GM19463 (cell line): ENCODE measurements around the gene PRKD3.
"Not testable (repeated sequence)": the region's sequence is repeated elsewhere in the genome, so short reads cannot be mapped to it uniquely, and the experiment has no call there.

Experiments used
- ATAC-seq: cut with Tn5 transposase; IDR thresholded peaks from one replicate; pipeline ENCODE4 v1.9.1; 2021; ENCODE audit warnings: mild to moderate bottlenecking, moderate library complexity; ENCODE audit not compliant: unreplicated experiment

Gene PRKD3

DNA sequence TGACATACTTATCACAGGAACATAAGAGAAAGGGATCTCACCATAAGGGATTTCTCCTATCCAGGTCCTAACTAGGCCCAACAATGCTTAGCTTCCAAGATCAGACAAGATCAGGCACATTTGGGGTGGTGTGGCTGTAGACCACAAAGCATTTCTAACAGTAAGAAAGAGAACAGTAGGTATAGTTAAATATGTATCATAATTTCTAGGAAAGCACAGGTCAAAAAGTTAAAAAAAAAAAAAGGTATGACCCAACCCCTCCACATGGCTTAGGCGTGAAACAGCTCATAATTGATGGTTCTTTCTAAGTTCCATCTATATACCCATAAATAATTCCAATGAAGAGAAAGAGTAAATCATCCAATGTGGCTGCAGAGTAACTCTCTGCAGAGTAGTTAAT, 6.9 kb downstream of the PRKD3 start:
- ATAC-seq: no peak

DNA sequence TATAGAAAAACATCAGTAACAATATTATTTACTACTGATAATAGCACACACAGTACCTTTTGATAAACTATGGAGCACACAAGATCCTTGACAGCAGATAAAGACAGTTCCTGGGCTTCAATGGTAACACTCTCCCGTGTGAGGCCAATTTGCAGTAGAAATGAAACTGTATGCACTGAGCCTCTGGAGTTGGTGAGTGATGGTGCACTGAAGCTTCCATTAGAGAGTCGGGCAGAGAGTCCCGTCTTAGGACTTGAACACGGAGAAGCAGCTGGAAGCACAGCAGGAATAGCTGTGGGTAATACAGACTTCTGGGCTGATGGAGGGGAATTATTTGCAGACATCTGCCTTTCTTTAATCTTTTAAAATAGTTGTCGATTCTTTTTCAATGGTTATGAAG, 8.5 kb downstream of the PRKD3 start:
- ATAC-seq: no peak

DNA sequence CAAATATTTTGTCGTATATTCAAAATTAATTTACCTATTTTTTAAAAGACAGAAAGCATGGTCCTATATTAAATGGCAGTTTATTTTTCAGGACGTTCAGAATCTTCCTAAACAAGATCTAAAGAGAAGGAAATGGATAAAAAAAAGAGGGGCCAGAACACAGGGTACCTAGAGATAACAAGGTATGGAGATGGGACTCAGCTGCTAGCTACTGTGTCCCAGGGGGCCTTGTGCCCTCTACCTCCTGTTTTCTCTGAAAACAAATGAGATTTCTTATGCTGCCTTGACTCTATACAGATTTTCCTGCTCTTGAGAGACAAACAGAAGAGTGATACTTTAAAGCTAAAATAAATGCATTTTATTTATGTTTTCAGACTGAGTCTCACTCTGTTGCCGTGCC, 9.3 kb downstream of the PRKD3 start:
- no peak for ATAC-seq

DNA sequence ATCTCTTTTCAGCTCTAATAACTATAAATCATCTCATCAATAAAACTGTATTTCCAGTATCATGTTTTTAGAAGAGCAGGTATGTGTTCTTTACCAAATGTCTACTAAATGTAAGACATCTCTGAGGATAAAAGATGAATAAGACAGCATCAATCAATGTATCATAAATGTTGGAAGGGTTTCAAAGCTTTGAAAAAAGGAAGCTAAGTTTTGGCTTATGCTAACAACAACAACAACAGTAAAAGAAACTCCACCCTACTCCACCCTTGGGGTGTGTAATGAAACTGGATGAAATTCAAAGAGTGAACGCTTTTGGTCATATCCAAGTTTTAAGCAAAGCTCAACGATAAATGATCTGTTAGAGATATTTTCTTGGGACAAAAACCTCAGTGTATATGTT, 17.1 kb downstream of the PRKD3 start:
- ATAC-seq: no peak

DNA sequence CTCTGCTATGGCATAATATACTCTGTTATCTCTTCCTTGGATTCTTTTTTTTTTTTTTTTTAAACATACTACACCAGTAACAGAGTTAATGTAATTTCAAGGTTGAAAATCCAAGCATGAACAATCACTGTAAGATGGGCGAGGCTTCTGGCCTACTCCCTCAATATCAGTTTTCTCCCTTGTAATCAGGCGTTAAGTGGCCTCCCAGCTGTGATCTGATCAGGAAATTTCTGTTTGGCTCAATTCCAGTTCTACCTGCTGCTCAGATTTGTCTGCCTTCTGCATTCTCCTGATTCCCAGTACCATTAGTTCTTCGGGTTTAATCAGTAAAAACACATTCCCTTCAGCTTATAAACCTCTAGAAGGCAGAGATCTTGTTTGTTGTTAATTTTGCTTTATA, 18.6 kb downstream of the PRKD3 start:
- ATAC-seq: no peak

DNA sequence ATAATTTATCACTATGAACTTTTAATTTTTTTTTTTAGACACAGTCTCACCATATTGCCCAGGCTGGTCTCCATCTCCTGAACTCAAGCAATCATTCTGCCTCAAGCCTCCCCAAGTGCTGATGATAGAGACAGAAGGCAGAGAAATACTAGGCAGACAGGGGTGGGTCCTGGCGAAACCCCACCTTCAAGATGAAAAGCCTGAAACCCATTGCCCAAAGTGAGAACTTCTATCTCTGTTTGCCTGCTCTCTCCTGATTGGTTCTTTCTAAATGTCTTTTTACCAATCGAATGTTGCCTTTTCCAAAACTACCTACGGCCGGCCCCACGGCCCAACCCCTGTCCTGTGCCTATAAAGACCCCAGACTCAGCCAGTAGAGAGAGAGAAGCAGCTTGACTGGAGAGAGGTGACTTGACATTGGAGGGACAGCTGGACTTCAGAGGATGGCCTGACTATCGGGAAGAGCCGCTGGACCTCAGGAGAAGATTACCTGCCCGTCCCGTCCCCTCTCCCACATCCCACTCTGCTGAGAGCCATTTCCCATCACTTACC, 21.9 kb downstream of the PRKD3 start:
- no peak for ATAC-seq

DNA sequence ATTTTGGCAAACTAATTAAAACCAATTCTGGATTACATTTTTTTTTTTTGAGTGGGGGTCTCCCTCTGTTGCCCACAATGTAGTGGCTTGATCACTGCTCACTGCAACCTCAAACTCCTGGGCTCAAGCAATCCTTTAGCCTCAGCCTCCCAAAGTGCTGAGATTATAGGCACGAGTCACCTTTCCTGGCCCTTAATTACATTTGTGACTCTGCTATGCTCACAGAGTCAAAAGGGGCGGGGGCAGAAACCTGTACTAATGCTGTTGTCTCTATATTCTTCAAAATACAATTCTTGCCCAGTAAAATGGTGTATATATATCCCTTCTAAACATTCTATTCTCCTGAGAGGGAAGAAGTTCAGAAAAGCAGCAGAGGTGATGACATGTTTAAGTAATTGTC, 23.2 kb downstream of the PRKD3 start:
- no peak for ATAC-seq

DNA sequence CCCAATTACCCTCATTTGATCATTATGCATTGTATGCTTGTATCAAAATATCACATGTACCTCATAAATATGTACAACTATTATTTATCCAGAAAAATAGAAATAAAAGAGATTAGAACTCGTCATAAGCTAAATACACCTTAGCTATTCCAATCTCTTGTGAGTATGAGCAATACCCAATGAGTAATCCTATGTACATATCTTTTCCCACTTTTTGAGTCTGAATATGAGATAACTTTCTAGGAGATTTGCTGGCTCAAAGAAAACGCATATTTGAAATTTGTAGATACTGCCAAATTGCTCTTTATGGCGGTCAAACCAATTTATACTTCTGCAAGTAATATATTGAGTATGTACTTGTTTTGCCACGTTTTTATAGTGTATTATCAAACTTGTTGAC, 24.1 kb downstream of the PRKD3 start:
- no peak for ATAC-seq

DNA sequence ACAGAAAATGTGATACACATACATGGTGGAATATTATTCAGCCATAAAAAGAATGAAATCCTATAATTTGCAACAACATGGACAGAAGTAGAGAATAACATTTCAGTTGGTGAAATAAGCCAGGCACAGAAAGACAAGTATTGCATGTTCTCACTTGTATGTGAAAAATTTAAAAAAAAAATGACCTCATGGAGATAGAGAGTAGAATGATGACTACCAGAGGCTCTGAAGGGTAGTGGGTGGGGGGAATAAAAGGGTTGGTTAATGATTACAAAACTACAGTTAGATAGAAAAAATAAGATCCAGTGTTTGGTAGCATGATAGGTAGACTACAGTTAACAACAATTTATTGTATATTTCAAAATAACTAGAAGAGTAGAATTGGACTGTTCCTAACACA, 24.5 kb downstream of the PRKD3 start:
- no peak for ATAC-seq

DNA sequence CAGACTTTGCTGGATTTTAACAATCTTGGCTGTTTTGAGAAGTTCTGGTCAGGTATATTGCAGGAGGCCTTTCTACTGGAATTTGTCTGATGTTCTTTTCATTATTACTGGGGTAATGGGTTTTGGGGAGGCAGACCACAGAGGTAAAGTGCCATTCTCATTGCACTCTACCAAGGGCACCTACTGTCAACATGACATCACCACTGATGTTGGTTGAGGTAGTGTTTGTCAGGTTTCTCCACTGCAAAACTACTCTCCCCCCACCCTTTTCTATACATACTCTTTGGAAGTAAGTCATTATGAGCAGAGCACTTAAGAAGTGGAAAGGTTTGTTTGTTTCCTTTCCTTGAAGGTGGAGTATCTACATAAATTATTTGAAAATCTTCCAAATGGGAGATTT, 27.0 kb downstream of the PRKD3 start:
- ATAC-seq: no peak

DNA sequence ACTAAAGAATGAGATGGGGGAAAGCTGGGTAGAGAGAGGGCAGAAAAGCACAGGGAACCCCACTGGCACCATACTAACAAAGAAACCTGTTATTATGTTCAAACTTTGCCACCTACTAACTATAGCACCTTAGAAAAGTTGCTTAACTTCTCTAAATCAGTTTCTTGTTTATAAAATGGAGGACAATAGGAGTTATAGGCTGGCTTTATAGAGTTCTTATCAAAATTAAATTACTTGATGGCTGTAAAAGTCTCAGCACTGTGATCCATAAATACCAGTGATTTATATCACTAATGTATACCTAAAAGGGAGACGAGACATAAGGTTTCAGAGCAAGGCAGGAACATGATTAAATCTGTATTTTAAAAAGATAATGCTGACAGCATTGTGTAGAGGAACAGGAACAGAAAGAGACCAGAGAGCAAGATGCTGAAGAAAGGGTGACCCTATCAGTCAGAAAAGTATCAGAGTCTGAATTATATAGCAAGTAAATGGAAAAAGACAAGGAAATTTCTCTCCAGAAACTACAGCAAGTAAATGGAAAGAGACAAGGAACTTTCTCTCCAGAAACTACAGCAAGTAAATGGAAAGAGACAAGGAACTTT, 29.1 kb downstream of the PRKD3 start:
- no peak for ATAC-seq

DNA sequence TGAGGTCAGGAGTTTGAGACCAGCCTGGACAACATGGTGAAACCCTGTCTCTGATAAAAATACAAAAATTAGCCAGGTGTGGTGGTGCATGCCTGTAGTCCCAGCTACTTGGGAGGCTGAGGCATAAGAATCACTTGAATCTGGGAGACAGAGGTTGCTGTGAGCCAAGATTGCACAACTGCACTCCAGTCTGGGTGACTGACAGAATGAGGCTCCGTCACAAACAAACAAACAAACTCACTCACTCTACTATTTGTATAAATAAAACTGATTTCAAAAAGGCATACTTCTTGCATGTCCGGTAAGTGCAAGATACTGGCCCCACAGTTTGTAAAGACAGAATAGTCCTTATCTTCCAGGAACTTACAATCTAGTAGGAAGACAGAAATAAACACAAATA, 29.8 kb downstream of the PRKD3 start:
- ATAC-seq: not testable (repeated sequence)

DNA sequence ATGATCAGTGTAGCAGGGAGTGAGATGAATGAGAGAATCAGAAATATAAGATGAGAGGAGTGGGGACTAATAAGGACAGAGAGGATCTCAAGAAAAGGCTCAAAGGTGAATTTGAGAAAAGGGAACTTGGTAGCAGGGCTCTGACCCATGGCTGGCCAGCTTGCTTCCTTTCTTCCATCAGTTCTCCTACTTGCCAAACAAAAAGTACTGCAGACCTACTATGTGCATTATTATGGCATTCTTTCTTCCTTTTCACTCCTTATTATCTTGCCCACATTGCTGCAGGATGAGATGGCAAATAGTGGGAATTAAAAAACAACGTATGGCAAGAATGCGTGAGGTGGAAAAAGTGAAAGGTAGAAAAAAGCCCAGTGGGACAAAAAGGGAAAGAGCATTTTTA, 33.0 kb downstream of the PRKD3 start:
- no peak for ATAC-seq

DNA sequence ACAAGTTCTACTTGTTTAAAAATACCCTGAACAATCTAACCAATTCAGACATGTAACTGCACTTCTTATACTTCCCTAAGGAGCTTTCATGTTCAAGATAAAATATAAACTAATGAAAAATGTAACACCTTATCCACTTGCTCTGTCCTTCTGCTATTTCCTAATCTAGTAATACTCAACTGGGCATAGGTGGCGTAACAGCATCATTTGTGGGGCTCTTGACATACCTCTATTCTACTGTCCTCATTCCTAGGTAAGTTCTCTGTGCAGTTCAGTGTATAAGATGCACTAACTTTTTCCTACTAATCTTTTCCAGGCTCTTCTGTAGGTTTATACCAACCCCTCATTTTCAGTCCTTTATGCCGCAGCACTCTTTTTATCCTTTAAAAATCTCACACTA, 36.7 kb downstream of the PRKD3 start:
- no peak for ATAC-seq

DNA sequence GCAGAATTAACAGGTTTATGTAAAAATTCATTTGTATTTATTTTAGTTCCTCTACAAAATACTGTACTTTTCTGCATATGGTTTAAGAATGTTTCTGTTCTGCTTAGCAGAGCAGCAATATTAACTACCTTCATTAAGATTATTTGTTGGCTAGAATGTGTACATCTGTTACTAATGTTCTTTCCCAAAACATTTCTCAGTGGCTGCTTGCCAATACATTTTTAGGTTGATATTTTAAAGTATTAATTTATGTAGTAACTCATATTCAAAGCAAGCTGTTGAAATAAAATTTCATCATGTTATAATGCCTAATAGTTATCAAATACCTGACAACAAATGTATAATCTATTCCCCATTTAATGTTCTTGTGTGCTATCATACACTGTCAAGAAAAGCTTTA, 40.3 kb downstream of the PRKD3 start:
- no peak for ATAC-seq

DNA sequence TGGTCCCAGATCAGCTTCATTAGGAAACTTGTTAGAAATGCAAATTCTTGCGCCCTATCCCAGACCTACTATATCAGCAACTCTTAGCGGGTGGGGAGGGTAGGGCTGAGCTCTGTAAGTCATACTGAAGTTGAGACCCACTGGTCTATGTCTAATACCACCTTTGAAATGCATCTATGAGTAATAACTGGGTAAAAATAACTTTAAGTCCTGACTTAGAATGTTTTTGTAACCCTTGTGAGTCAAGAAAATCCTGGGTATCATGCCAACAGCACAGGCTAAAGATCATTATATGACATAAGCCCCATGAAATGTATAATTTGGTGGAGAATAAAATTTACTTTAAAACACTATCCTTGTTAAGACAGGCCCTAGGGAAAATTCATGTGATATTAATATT, 41.4 kb downstream of the PRKD3 start:
- no peak for ATAC-seq

DNA sequence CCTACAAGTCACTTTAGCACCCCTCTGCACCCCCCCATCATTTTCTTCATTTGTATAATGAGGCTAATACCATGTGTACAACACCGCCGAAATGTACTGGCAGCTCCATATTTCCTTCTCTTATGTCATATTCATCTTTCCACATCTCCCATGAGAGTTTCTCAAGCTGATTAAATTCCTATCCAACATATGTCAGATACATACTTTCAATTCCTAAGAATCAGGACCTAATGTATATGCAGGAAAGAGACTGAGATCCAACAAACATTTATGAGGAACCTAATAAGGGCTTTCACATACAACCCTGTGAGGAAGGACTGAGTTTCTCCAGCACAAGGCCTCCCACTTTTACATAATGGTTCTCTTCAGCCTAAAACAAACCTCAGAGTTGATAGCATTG, 41.9 kb downstream of the PRKD3 start:
- no peak for ATAC-seq

DNA sequence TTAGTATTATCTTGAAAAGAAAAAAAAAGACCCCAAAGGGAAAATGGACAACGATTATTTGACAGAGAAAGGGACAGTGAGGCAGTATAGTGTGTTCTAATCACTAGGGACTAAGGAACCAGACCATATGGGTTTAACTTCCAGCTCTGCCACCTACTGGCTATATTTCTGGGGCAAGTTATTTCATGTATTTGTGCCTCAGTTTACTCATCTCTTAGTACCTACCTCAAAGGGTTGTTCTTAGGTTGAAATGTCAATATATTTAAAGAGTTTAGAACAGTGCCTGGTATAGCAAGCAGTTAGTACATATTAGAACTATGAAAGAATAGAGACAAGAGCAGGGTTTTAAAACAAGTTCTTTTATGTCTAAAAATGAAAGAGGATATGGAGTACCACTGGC, 42.7 kb downstream of the PRKD3 start:
- no peak for ATAC-seq

DNA sequence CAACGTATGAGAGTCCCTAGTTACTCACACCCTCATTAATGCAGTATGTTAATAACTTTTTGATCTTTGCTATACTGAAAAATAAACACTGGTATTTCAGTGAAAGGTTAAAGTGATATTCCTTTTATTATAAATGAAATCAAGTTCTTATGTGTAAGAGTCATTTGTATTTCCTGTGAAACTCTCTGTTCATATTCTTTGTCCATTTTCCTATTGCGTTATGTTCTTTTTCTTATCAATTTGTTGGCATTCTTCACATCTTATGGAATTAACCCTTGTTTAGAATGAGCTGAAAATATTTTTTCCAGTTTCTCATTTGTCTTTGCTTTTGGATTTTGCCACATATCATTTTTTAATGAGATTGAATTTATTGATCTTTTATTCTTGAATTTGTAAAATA, 48.3 kb downstream of the PRKD3 start:
- no peak for ATAC-seq
